ENCODE measurements around the gene TGFBRAP1. TPM values are rescaled to one million over a fixed set of nuclear protein-coding genes. Genes with fewer than 3 reads are reported as not detected.
A peak's percentile ranks its signal among the peaks of the same experiment; 100 is the strongest.

The TGFBRAP1 gene
- total RNA-seq, 1 experiment from 2014 or later: 26.5 TPM

- H3K9me3 ChIP-seq (ENCODE audit: low read length): no peaks in the 10 kb centered on the region
- ATAC-seq (no peak), DNase-seq (no peak)
- peaks cover 78% of the 10 kb centered on the region for H3K36me3 ChIP-seq (ENCODE audit: low read depth, low read length)
- no peaks in the 10 kb centered on the region for H3K27me3 ChIP-seq (ENCODE audit: low read length)
- no TSS peak for BruUV-seq (replicated peaks)
- H3K79me2 ChIP-seq (ENCODE audit: low read length): peaks cover 10% of the 10 kb centered on the region; the same call in 1 of the 2 replicates
- ChIA-PET POLR2A (ENCODE audit: unreplicated experiment) (no interaction called here), CTCF (no interaction called here)
- no peak overlapping the region for H3K9ac ChIP-seq (ENCODE audit: low read length)
- no peak overlapping the region for H3K4me2 ChIP-seq (ENCODE audit: low read length)
- H3F3A ChIP-seq (ENCODE audit: low read length, unreplicated experiment): no peaks in the 10 kb centered on the region
- H2AFZ ChIP-seq (ENCODE audit: low read length): no peak overlapping the region
- no peaks in the 10 kb centered on the region for H4K20me1 ChIP-seq (ENCODE audit: low read length)
- H3K4me1 ChIP-seq (ENCODE audit: insufficient read depth, low read length): peaks cover 3% of the 10 kb centered on the region; the same call in 1 of the 2 replicates
- H3K27ac ChIP-seq (ENCODE audit: low read length): peak overlapping the region; percentile 12; the same call in 1 of the 2 replicates
- no peak for TF ChIP-seq CTCF (conservative IDR thresholded peaks at IDR 0.05; ENCODE audit: low read depth, low read length)
- no peak for TF ChIP-seq EZH2 (IDR thresholded peaks at IDR 0.05; ENCODE audit: low read length, unreplicated experiment)
- no peak for TF ChIP-seq EZH2phosphoT487 (IDR thresholded peaks at IDR 0.05; ENCODE audit: borderline replicate concordance, low read length)
- intact Hi-C loops (cut with micrococcal nuclease): no loop called here
- H3K9me2 ChIP-seq (replicated peaks; ENCODE audit: low read length): no peaks in the 10 kb centered on the region
- H3K4me3 ChIP-seq (ENCODE audit: low read length): no peak overlapping the region
Measured at GRCh38 chr2:105365206-105365605, 35.7 kb upstream of the TGFBRAP1 start.

- ChIA-PET POLR2A (ENCODE audit: unreplicated experiment) (no interaction called here), CTCF (no interaction called here)
- H2AFZ ChIP-seq (ENCODE audit: low read length): no peak overlapping the region
- H3K4me2 ChIP-seq (ENCODE audit: low read length): no peak overlapping the region
- H3K9me3 ChIP-seq (ENCODE audit: low read length): no peaks in the 10 kb centered on the region
- peaks cover 79% of the 10 kb centered on the region for H3K36me3 ChIP-seq (ENCODE audit: low read depth, low read length)
- no TSS peak for BruUV-seq (replicated peaks)
- H4K20me1 ChIP-seq (ENCODE audit: low read length): no peaks in the 10 kb centered on the region
- intact Hi-C loops (cut with micrococcal nuclease): no loop called here
- DNase-seq (no peak), ATAC-seq (peak; percentile 23)
- H3K79me2 ChIP-seq (ENCODE audit: low read length): peaks cover 10% of the 10 kb centered on the region; the same call in 1 of the 2 replicates
- no peaks in the 10 kb centered on the region for H3K27me3 ChIP-seq (ENCODE audit: low read length)
- TF ChIP-seq EZH2phosphoT487 (IDR thresholded peaks at IDR 0.05; ENCODE audit: borderline replicate concordance, low read length) (no peak), EZH2 (IDR thresholded peaks at IDR 0.05; ENCODE audit: low read length, unreplicated experiment) (no peak), CTCF (conservative IDR thresholded peaks at IDR 0.05; ENCODE audit: low read depth, low read length) (no peak)
- no peak overlapping the region for H3K9ac ChIP-seq (ENCODE audit: low read length)
- H3K9me2 ChIP-seq (replicated peaks; ENCODE audit: low read length): no peaks in the 10 kb centered on the region
- peak overlapping the region; percentile 12; the same call in 1 of the 2 replicates for H3K27ac ChIP-seq (ENCODE audit: low read length)
- no peak overlapping the region for H3K4me3 ChIP-seq (ENCODE audit: low read length)
- H3K4me1 ChIP-seq (ENCODE audit: insufficient read depth, low read length): no peaks in the 10 kb centered on the region
- no peaks in the 10 kb centered on the region for H3F3A ChIP-seq (ENCODE audit: low read length, unreplicated experiment)
Measured at GRCh38 chr2:105364436-105365139, 35.1 kb upstream of the TGFBRAP1 start.

GRCh38 chr2:105362862-105363591 is 33.5 kb upstream of the TGFBRAP1 start:
- Histone ChIP-seq H3K4me1 (ENCODE audit: insufficient read depth, low read length) (no peaks in the 10 kb centered on the region), H4K20me1 (ENCODE audit: low read length) (no peaks in the 10 kb centered on the region), H3K4me3 (ENCODE audit: low read length) (no peak overlapping the region), H3K79me2 (ENCODE audit: low read length) (no peaks in the 10 kb centered on the region), H3K36me3 (ENCODE audit: low read depth, low read length) (peaks cover 83% of the 10 kb centered on the region), H2AFZ (ENCODE audit: low read length) (no peak overlapping the region), H3K9ac (ENCODE audit: low read length) (no peak overlapping the region), H3K9me3 (ENCODE audit: low read length) (no peaks in the 10 kb centered on the region), H3F3A (ENCODE audit: low read length, unreplicated experiment) (no peaks in the 10 kb centered on the region), H3K27ac (ENCODE audit: low read length) (no peak overlapping the region), H3K4me2 (ENCODE audit: low read length) (no peak overlapping the region), H3K27me3 (ENCODE audit: low read length) (no peaks in the 10 kb centered on the region), H3K9me2 (replicated peaks; ENCODE audit: low read length) (no peaks in the 10 kb centered on the region)
- no peak for DNase-seq
- no peak for ATAC-seq
- intact Hi-C loops (cut with micrococcal nuclease): no loop called here
- BruUV-seq (replicated peaks): no TSS peak
- no peak for TF ChIP-seq EZH2 (IDR thresholded peaks at IDR 0.05; ENCODE audit: low read length, unreplicated experiment)
- no peak for TF ChIP-seq CTCF (conservative IDR thresholded peaks at IDR 0.05; ENCODE audit: low read depth, low read length)
- TF ChIP-seq EZH2phosphoT487 (IDR thresholded peaks at IDR 0.05; ENCODE audit: borderline replicate concordance, low read length): no peak
- CTCF ChIA-PET: no interaction called here
- POLR2A ChIA-PET (ENCODE audit: unreplicated experiment): no interaction called here

All from PC-3 (cell line).